ENCODE measurements around the gene SOCS7. TPM values are rescaled to one million over a fixed set of nuclear protein-coding genes. Genes with fewer than 3 reads are reported as not detected.

Gene SOCS7
- total RNA-seq, 4 donors from 2014 or later: 3.0 to 20.1 (median 15.2) TPM

DNA sequence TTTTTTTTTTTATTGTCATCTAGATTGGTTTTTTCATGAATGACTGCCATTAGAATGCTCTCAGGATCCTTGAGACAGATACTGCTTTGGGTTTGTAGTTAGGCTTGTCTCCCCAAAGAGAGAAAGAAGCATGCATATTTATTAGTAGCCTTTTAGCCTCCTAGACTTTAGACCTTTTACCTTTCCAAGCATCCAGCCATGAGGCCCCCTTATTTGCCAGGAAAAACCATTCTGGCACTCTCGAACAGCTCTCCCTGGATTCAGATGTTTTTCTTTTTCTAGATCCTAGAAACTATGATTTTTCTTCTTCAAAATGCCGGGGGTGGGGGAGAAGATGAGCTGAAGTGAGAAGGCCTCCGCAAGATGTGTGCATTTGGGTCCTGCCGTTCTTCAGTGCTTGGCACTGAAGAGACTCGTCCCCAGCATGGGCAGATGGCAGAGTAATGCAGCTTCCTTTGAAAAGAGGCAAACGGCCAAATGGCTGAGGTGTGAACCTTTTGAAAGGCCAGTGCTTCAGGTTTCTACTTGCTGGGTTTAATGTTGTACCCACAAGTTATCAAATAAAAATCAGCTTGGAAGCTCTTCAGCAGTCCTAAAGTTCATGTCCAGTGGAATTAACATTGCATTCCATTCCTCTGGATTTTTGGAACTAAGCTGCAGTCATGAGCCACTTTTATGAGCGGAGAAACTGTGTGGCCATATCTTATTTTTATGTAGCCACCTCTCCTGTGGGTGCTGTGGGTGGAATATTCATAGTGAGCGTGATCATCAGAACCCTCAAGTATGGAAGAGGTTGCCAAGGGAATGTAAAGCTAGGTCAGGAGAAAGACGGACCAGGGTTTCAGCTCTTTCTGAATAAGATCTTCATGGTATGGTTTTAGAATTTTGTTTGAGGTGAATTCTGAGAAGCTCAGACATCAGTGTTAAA lies 7.2 kb downstream of the SOCS7 start:
- no peak for DNase-seq
- TF ChIP-seq, protein P1, sequence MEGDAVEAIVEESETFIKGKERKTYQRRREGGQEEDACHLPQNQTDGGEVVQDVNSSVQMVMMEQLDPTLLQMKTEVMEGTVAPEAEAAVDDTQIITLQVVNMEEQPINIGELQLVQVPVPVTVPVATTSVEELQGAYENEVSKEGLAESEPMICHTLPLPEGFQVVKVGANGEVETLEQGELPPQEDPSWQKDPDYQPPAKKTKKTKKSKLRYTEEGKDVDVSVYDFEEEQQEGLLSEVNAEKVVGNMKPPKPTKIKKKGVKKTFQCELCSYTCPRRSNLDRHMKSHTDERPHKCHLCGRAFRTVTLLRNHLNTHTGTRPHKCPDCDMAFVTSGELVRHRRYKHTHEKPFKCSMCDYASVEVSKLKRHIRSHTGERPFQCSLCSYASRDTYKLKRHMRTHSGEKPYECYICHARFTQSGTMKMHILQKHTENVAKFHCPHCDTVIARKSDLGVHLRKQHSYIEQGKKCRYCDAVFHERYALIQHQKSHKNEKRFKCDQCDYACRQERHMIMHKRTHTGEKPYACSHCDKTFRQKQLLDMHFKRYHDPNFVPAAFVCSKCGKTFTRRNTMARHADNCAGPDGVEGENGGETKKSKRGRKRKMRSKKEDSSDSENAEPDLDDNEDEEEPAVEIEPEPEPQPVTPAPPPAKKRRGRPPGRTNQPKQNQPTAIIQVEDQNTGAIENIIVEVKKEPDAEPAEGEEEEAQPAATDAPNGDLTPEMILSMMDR (IDR thresholded peaks at IDR 0.05): no peak
- TF ChIP-seq POLR2AphosphoS5 (IDR thresholded peaks at IDR 0.05): no peak
- TF ChIP-seq POLR2A (IDR thresholded peaks at IDR 0.05): no peak
- no peak for TF ChIP-seq EP300 (IDR thresholded peaks at IDR 0.05; ENCODE audit: low read depth)
- no peak overlapping the region for H3K4me3 ChIP-seq
- in situ Hi-C loops (cut with MboI; ENCODE audit: low pct_ligation_motif_present in 1 of 4, low pct_unique_long_range_greater_than_20kb in 1 of 4, low sequenced_read_pairs in 3 of 4) (no loop called here), intact Hi-C loops (cut with DNase I; ENCODE audit: low total_unique reads) (no loop called here)
- H3K27me3 ChIP-seq: no peaks in the 10 kb centered on the region
- 79 to 100% methylated on average over 2 to 9 of the region's 9 CpGs for WGBS, 2 donors (ENCODE audit: low coverage in 1 of 2)
- peaks cover 8 to 62% (median 26%) of the 10 kb centered on the region in 4 donors for H3K4me1 ChIP-seq
- no peaks in the 10 kb centered on the region for H3K9me3 ChIP-seq
- no peaks in the 10 kb centered on the region for H3K36me3 ChIP-seq
- H3K27ac ChIP-seq: peak overlapping the region in 3 of 4 donors; percentile 66 to 93 (median 67)

DNA sequence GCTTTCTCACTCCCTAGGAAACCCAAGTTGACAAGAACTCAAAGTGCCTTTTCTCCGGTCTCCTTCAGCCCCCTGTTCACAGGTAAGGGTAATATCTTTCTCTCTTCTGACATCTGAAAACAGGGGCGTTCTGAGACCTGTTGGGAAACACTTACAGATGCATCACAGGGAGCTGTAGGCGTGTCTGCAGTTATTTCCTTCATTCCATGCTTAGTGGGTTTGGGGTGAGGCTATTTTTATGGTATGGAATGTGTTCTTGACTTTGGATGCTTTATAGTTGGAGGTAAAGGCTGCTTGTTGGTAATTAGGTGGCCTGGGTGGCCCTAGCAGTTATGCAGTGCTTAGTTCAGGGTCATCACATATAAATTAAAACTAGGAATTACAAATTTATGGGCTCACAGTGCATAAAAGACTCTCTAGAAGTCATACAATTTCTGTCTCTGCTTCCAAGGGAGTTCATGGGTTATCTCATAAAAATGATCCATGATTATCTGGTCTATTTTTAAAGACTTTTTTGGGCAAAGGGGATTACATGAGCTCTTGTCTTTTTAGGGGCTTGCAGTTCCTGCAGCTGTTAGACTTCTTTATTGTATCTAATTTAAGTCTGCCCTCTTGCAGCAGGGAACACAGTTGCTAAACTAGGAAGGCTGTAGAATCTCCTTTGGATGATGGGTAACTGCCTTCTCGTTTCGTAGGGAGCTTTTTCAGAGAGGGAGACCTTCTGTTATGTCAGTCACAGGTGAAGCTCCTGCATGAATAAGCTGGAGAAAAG lies 10.2 kb downstream of the SOCS7 start:
- H3K9me3 ChIP-seq: no peaks in the 10 kb centered on the region

DNA sequence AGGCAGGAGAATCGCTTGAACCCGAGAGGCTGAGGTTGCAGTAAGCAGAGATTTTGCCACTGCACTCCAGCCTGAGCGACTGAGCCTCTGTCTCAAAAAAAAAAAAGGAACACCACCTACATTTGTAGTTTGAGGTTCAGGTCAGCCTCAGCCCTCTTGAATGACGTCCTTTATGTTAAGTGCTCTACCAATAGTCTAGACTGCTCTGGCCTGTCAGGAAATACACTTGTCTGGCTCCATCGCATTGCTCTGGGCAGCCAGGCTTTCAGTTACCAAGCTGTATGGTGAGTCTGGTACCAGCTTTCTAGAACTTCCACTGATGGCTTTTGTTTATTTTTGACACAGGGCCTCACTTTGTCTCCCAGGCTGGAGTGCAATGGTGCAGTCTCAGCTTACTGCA lies 11.4 kb downstream of the SOCS7 start:
- Histone ChIP-seq H3K4me3 (no peak overlapping the region), H3K9me3 (no peaks in the 10 kb centered on the region), H3K4me1 (peaks cover 2 to 28% (median 4%) of the 10 kb centered on the region in 4 donors), H3K27me3 (no peaks in the 10 kb centered on the region), H3K27ac (no peak overlapping the region), H3K36me3 (peaks cover 0 to 16% (median 3%) of the 10 kb centered on the region in 4 donors)
- WGBS, 2 donors (ENCODE audit: low coverage in 1 of 2): 98% methylated on average over 5 of the region's 5 CpGs; no CpG with 5 or more reads in 1 of the 2 donors
- in situ Hi-C loops (cut with MboI; ENCODE audit: low pct_ligation_motif_present in 1 of 4, low pct_unique_long_range_greater_than_20kb in 1 of 4, low sequenced_read_pairs in 3 of 4) (no loop called here), intact Hi-C loops (cut with DNase I; ENCODE audit: low total_unique reads) (no loop called here)
- TF ChIP-seq EP300 (IDR thresholded peaks at IDR 0.05; ENCODE audit: low read depth) (no peak), POLR2A (IDR thresholded peaks at IDR 0.05) (no peak), POLR2AphosphoS5 (IDR thresholded peaks at IDR 0.05) (no peak)
- TF ChIP-seq, protein P1 (IDR thresholded peaks at IDR 0.05): no peak
- DNase-seq: no peak

More for the DNA sequence above, 10.2 kb downstream of the SOCS7 start:
- H3K4me3 ChIP-seq: no peak overlapping the region
- no peak for DNase-seq
- WGBS, 2 donors (ENCODE audit: low coverage in 1 of 2): 52 to 69% methylated on average over 3 to 5 of the region's 5 CpGs
- no peak overlapping the region for H3K27ac ChIP-seq
- no peak for TF ChIP-seq EP300 (IDR thresholded peaks at IDR 0.05; ENCODE audit: low read depth)
- TF ChIP-seq, protein P1 (IDR thresholded peaks at IDR 0.05): no peak
- TF ChIP-seq POLR2A (IDR thresholded peaks at IDR 0.05): no peak
- TF ChIP-seq POLR2AphosphoS5 (IDR thresholded peaks at IDR 0.05): no peak
- in situ Hi-C loops (cut with MboI; ENCODE audit: low pct_ligation_motif_present in 1 of 4, low pct_unique_long_range_greater_than_20kb in 1 of 4, low sequenced_read_pairs in 3 of 4): no loop called here
- intact Hi-C loops (cut with DNase I; ENCODE audit: low total_unique reads): no loop called here
- peaks cover 0 to 6% (median 3%) of the 10 kb centered on the region in 4 donors for H3K36me3 ChIP-seq
- no peaks in the 10 kb centered on the region for H3K27me3 ChIP-seq
- H3K4me1 ChIP-seq: peaks cover 8 to 39% (median 15%) of the 10 kb centered on the region in 4 donors

DNA sequence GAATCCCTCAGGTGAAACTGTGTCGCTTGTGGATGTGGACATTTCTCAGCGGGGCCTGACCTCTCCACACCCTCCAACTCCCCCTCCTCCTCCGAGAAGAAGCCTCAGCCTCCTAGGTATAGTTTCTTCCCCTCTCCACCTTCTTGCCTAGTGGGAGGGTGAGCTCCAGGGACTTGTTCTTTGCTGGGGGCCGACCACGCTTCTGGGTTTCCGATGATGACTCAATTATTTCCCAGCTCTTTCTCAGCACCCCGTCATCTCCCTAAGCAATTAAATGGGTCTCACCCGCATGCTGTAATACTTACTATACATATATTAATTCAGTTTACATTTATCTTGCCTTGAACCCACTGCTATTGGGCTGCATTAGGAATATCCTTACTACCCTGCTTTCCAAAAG lies 13.1 kb downstream of the SOCS7 start:
- TF ChIP-seq POLR2A (IDR thresholded peaks at IDR 0.05): no peak
- TF ChIP-seq POLR2AphosphoS5 (IDR thresholded peaks at IDR 0.05): no peak
- no peak for TF ChIP-seq EP300 (IDR thresholded peaks at IDR 0.05; ENCODE audit: low read depth)
- H3K4me1 ChIP-seq: peaks cover 0 to 14% (median 0%) of the 10 kb centered on the region in 4 donors
- no peak overlapping the region for H3K27ac ChIP-seq
- no peak overlapping the region for H3K4me3 ChIP-seq
- WGBS, 2 donors (ENCODE audit: low coverage in 1 of 2): 90 to 94% methylated on average over 6 to 8 of the region's 8 CpGs
- intact Hi-C loops (cut with DNase I; ENCODE audit: low total_unique reads) (no loop called here), in situ Hi-C loops (cut with MboI; ENCODE audit: low pct_ligation_motif_present in 1 of 4, low pct_unique_long_range_greater_than_20kb in 1 of 4, low sequenced_read_pairs in 3 of 4) (no loop called here)
- H3K27me3 ChIP-seq: no peaks in the 10 kb centered on the region
- no peak for DNase-seq
- no peaks in the 10 kb centered on the region for H3K9me3 ChIP-seq
- H3K36me3 ChIP-seq: peaks cover 0 to 28% (median 8%) of the 10 kb centered on the region in 4 donors

Measured in transverse colon (tissue), 4 donors.